CD4-positive, alpha-beta T cell treated with Interleukin-17A for 4 hours (primary cell): ENCODE data around the gene PITPNM3.
A peak's percentile ranks its signal among the peaks of the same experiment; 100 is the strongest.
"Not testable (repeated sequence)": the region's sequence is repeated elsewhere in the genome, so short reads cannot be mapped to it uniquely, and the experiment has no call there.

Experiments
- DNase-seq: peaks from one replicate; pipeline ENCODE4 v3.0.0-alpha.2; 2020; ENCODE audit warnings: mixed read lengths

PITPNM3 gene

DNA sequence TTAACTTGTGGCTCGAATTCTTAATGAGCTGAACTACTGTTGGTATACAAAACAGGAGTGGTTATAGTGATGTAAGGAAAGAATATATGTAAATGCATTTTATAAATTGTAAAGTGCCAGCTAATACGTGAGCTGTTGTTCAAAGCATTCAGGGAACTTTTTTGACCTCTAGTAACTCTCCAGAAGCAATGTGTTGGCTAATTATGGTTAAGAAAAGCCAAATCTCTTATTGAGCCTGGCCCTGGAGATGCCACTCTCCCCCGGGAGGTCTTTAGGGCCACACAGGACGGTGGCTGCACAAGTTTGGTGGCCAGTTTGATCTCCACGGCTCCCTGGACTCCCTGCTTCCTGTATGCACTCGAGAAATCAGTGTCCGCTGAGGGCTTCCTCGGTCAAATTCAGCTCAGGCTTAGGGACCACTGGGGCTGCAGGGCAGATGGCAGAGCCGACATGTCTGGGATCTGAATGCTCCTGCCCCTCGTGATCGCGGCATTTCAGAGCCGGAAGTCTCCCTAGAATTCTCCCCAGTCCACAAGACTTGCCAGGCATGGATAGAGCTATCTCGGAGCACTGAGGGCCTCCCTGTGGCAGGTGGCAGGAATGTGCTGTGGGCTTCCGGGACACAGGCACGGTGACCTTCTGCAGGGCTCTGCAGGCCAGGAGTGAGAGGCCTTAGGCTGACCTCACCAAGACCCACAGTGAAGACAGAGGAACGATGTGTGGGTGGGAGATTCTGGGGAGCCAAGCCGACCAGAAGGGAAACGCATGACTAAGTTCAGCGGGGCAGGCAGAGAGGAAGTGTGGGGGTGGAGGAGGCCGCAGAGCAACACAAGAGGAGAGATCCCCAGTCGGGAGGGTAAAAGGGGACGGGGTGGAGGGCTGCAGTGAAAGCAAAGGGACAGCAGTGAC is 18.6 kb upstream of the PITPNM3 start:
- peak; percentile 43 for DNase-seq

DNA sequence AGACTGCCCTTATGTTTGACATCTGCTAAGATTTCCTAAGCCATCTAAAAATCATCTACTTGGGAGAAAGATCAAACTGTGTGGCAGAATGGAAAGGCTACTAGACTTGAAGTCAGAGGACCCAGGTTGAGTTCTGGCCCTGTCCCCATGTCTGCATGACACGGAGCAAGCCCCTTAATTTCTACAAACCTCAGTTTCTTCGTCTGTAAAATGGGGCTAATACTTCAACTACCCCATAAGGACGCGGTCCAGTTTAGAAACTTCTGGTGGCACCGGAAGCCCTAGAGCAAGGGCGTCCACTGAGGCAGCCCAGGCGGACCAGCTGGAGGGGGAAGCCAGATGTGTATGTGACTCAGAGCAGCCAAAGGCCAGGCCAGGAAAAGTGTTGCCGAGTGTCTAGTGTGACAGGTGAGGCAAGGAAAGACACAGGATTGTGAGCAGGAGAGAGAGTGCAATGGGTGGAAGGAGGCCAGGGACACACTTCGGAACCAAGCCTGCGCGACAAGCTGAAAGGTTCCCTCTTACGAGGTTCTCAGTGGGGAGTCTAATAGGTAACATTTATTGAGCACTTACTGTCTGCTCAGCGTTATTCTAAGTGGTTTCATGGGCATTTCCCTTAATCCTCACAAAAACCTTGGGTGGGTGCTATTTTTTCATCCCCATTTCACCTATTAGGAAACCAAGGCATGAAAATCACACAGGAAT is 17.8 kb upstream of the PITPNM3 start:
- DNase-seq, result no peak

DNA sequence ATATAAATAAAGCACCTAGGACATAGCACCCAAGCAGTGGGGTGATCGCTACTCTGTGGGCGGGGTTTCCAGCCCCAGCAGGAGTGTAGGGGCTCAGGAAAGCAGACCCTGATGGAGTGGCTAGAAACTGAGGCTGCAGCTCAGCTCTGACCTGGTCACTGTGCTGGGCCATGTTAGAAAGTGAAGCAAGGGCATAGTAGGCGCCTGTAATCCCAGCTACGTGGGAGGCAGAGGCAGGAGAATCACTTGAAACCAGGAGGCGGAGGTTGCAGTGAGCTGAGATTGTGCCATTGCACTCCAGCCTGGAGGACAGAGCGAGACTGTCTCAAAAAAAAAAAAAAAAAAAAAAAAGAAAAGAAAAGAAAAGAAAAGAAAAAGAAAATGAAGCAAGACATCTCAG is 17.1 kb upstream of the PITPNM3 start:
- DNase-seq, result not testable (repeated sequence)

DNA sequence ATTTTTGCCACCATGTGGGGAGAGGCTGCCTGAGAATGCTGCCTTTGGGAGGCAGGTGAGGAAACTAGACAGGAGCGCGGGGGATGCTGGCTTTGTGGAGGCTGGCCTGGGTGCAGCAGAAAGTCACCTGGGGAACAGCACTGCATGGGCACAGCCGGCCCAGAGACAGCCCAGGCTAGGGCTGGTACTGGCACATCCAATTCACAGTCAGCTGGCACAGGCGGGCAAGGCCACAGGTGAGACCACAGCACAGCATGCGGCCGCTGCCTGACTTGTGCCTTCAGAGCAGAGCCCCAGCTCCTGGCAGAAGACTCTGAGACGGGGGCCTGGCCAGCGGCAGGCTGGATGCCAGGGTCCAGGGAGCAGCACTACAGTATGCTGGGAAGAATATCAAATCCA is 16.6 kb upstream of the PITPNM3 start:
- DNase-seq, result no peak

DNA sequence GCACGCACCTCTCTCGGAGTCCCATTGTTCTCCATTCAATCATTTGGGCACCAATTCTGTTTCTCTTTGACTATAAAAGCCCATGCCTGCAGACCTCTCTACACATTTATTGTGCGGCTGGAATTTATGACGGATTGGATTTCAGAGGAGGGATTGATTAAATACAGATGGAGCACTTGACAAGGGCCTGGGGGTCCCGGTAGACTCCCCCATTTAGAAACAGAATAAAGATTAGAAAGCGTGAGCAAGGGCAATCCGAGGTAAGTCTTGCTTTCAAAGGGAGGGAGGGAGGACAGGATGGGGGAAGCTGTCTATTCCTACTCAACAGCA is 15.1 kb upstream of the PITPNM3 start:
- DNase-seq, result no peak

DNA sequence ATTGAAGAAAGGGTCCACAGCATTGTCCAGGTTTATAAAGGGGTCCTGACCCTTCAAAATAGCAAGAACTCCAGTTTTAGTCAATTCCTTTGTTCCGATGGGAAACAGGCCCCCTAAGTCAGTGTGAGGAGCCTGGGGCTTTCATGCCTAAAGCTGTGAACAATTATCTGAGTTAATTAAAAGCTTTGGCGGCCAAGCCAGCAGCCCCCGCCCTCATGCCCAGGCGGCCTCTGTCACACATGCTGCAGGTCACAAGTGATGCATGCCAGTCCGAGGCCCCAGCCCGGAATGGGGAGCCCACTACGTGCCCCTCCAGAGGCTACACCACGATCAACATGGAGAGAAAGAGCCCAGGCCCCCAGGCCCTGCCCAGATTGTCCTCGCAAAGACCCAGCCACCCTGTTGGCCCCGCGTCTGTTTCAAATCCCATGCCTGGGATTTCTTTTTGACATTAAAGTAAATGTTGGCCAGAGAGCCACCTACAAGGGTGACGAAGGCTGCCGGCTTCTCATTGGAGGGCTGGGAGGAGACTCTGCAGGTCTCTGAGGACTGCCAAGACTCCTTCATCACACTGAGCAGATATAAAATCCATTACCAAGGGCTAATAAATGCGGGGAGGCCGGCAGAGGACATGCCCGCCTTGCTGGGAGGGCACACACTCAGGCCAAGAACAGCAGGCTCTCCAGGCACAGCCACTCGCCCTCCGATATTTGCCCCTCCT is 14.5 kb upstream of the PITPNM3 start:
- DNase-seq, result no peak

DNA sequence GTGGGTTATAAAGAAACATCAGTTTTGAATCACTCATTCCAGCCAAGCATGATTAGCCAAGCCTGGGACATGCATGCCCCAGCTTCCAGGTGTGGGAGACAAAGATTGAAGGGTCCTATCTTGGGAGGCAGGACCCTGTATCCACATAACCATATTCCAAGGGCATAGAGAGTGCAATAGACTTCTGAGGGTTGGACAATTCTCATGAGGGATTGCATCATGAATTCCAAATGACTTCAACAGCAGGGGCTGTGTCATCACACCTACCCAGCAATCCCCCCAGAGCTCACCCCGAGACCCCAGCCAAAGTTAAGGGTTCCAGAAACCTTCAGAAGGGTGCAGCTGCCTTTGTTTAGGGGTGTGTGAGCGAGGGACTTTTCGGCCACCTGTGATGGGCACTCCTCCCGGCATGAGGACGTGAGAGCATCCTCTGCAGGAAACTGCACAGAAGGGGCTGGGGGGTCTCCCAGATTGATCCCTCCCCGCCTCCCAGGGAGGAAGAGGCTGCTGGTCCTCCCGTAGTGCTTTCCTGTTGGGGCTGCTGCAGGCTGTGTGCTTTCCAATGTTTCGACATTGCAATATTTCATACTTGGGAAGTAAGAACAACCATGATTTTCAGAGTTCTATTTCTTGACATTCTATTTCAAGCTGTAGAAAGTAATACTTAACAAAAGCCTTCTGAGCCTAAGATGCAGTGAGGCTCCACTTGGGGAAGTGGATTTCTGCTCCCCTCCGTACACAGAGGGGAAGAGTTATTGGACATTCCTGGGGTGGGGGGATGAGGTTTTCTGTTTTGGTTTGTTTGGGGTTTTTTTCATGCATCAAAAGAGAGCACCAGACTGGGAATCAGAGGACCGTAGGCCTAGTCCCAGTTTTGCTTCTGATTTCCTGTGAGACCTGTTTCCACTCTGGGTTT is 13.3 kb upstream of the PITPNM3 start:
- no peak for DNase-seq

DNA sequence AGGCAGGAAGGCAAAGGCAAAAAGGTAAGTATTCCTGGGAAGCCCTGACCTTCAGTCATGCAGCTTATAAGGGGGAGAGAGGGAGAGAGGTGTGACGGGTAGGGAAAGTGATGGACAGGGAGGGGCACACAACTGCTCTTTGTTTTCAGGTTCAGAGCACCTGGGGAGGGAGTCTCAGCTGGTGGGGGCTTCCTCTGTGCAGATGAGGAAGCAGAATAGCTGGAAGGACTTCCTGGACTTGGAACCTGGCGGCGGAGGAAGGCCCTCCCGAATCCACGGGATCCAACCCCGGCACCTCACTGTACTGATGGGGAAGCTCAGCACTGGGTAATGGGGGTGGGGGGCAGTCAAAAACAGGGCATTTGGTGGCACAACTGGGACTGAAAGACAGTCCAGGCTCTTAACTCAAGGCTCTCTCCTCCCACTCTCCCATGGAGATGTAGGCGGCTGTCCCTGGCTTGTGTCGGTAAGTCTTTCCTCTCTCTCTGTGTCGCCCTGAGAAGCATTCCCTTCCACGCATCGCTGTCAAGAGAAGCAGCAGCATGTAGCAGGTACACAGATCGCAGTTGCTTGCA is 11.9 kb upstream of the PITPNM3 start:
- no peak for DNase-seq

DNA sequence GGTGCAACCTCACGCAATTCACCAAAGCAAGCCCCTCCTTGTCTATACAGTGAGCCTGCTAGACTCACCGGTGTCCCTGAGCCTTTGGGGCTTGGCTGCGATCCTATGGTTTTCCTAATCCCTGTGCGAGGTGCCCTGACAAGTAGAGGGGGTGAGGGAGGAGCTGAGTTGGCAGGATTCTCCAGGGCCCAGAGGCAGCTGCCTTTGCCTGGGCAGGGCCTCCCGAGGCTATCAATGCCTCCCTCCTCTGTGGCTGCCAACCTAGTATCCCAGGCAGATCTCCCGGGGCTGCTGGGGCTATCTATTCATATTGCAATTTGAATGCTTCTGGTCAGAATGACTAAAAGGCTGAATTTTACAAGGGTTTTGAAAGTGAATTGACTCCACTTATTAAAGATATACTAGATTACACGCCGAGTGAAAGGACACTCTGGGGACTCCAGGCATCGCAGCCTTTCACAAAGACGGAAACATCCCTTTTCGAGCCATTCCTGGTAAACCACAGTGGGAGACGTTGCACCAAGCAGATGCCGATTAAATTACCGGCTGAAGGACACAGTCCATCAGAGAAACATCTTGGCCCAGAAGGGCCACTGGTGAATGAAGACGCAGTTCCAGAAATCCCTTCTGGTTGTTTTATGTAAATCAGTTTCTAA is 11.3 kb upstream of the PITPNM3 start:
- no peak for DNase-seq

DNA sequence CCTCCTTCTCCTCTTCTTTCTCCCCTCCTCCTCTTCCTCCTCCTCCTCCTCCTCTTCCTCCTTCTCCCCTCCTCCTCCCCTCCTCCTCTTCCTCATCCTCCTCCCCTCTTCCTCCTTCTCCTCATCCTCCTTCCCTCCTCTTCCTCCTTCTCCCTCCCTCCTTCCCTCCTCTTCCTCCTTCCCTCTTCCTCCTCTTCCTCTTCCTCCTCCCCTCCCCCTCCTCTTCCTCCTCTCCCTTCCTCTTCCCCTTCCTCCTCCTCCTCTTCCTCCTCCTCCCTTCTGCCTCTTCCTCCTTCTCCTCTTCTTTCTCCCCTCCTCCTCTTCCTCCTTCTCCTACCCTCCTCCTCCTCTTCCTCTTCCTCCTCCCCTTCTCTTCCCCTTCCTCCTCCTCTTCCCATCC is 5.1 kb upstream of the PITPNM3 start:
- no peak for DNase-seq

DNA sequence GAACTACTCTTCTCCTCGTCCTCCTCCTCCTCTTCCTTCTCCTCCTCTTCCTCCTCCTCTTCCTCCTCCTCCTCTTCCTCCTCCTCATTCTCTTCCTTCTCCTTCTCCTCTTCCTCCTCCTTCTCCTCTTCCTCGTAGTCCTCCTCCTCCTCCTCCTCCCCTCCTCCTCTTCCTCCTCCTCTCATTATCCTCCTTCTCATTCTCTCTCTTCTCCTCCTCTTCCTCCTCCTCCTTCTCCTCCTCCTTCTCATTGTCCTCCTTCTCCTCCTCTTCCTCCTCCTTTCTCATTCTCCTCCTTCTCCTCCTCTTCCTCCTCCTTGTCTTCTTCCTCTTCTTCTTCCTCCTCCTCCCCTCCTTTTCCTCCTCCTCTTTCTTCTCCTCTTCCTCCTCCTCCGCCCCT is 4.1 kb upstream of the PITPNM3 start:
- no peak for DNase-seq

DNA sequence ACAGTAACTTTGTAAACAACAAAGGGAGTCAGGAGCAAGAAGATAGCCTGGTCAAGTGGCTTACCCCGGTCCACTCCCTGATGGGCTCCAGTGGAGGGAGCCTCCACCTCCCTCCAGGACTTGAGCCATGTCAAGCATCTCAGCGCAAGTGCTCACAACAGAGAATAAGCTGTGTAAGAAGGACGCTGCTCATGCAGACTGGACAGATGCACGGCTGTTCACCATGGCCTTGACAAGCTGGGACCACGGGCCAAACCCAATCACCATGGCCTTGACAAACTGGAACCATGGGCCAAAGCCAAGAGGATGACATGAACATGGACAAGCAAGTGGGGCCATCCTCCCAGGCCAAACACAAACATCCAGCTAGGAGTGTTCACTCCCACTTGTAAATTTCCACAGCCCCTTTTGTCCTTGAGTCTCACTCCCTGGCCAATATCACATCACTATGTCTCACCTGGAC is 3.4 kb upstream of the PITPNM3 start:
- DNase-seq, result no peak

DNA sequence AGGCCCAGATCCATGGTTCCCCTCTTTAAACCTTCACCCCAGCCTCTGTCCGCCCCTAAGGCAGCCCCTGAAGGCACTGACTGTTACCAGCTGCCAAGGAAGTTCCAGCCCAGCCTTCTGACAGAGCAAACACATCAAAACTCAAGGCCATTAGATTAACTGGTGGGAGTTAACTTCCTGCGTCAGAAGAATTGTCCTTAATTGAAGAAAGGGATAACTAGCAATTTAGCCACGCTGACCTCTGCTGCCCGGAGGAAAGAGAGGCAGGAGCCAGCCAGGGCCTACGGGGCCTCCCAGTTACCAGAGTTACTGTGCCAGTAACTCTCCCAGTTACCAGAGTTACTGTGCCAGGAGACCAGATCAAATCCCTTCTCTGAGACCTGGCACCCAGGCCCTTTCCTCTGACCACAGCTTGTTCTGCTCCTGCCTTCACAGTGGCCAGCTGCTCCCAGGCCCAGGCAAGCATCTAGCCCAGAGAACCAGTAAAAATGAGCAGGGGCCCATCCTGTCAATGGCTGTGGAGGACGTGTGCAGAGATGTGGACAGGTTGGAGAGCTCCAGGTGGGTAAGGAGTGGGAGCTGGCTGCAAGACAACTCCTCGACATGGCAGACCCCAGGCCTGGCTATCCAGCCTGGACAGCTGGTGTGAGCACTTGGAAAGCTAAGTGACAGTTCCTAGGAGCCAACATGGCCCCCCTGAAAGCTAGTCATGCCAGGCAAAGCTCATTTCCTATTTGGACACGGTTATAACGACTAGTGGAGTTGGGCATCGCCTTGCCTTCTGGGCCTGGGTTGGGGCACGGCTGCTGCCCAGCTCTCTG is 2.8 kb upstream of the PITPNM3 start:
- DNase-seq, result no peak

DNA sequence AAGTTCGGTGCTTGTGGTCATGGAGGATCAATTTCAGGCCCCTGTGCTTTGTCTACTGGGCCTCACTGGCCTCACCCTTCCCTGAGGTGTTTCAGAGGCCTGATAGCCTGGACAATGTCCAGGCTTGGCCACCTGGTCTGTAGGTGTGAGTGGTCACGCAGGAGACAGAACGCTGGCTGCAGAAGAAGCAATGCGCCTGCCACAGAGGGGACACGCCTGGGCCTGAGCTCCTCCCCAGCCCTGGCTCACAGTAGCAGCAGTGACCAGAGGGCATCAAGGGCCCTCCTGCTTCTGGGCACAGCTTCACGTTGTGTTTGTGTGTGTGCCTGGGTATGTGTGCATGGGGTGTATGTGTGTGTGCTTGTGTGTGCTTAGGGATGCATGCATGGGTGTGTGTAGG is 1.9 kb upstream of the PITPNM3 start:
- no peak for DNase-seq

DNA sequence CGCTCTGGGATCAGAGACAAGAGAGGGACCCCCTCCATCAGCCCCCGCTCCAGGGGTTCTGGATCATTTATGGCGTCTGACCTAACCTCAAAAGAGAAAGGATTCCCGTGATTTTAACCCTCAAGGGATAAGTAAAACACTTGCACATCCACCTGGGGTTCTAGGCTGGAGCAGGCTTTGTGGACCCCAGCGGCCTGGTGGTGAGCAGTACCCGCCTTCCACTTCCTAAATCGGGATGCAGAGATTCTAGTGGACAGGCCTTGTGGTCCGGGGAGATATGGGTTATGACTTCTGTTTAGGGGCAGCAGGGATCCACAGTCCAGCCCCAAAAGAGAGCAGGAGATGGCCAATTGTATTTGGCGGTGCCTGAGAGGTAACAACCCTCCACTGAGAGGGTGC is 684 bp upstream of the PITPNM3 start:
- DNase-seq, result no peak

DNA sequence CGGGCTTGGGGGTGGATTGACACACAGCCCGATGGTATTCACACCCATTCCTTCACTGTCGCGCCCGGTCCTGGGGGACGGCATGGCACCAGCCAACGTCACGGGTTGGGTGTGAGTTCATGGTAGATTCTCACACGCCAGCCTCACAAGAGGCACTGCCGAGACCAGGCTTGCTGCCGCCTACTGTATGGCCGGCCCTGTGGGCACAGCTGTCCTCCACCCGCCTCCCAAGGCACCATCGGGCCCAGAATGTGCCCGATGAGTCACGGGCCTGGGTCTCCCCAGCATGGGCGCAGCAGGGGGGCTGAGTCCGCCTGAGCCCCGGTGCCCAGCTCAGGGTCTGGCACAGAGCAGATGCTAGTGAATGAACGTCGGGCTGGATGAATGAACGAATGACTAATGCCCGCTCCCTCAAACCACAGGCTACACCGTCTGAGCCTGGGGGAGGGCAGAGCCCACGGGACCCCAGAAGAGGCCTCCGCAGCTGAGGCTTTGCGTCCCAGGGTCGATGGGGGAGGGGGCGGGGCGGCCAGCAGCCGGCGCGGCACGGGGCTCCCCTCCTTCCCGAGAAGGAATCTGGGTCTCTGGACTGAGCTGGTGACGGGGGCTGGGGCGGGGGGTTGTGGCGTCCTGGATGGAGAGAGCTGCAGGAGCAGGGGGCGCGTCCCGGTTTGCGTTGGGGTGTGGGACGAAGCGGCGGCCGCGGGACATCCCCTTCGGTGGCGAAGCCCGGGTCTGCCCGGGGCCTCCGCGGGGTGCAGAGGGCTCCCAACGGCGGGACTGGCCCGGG is 829 bp downstream of the PITPNM3 start:
- no peak for DNase-seq

DNA sequence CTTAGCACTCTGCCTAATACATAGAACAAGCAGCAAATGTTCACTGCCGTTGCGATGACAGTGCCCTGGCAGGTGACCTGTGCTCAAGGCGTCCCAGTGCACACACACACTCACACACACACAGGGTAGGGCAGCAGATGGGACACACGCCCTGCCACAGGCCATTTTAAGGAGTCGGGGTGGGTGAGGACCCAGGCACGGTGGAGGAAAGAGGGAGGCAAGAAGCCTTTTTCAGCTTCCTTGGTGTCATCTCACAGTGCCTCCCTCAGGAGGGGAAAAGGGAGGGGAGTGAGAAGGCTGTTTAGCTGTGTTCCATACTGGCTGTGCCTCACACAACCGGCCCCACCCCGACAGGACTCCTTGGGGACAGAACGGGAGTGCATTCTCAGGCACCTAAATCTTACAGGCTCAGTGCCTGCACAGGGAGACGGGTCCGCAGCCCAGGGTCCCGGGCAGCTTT is 1.5 kb downstream of the PITPNM3 start:
- no peak for DNase-seq

DNA sequence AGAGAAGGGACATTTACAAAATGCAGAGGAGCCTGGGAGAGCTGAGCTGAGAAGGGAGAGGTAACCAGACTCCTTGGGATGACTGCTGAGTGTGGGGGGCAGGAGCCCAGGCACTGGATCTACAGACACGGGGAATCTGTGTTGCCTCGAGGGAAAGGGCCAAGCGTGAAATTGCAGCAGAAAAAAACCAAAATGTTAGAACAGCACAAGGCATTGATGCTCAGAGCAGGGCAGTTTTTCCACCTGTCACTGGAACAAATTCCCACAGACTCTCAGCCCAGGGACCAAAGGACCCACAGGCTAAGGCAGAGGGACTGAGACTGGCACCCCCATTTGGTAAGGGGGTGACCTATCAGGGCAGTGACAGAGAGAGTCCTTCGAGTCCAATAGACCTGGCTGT is 2.0 kb downstream of the PITPNM3 start:
- DNase-seq, result no peak

DNA sequence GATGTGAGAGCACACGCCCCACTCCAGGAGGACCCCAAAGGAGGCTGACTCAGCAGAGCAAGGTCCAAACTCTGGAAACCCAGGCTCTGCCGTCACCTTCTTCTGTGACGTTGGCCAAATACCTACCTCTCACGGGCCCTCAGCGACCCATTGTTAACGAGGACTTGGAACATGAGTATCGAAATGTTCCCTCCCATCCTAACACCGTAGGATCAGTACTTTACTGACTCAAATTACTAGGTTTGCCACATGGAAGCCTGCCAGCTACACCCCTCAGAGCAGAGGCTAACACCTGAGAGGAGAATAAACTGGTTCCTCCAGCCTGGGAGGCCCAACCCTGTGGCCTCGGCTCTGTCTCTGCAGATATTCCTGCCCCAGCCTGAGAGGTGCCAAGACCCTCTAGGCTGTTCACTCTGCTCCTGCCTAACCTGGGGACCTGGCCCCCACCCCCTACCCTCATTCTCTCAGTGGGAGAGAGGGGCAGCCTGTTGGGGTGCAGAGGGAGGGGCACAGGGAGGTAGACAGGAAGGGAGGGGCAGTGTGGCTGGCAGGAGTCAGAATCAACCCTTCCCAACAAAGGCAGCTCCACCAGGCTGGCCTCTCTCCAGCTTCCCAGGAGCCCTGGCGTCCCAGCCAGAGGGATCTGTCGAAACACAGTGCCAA is 4.4 kb downstream of the PITPNM3 start:
- DNase-seq, result no peak
